HepG2 (cell line): Measurements from ENCODE around the gene NUP93. TPM values are rescaled to one million over a fixed set of nuclear protein-coding genes. Genes with fewer than 3 reads are reported as not detected.
A peak's percentile ranks its signal among the peaks of the same experiment; 100 is the strongest.

ENCODE experiments used
- ATF7 ChIP-seq, 2 experiments: fragments of 450-650 bp in 1 of 2; sonication (generic) in 1 of 2; formaldehyde crosslinking in 1 of 2; IDR thresholded peaks; 2 replicates each; pipeline versions ENCODE4 v1.4.0 to v1.6.1; 2016 to 2020; ENCODE audit warnings: antibody characterized with exemption in 1 of 2, mild to moderate bottlenecking in 1 of 2, missing genetic modification reagents in 1 of 2
- CEBPB ChIP-seq: IDR thresholded peaks from 2 replicates; pipeline ENCODE4 v1.6.1; 2011; ENCODE audit warnings: low read depth, low read length, improper control_type of control experiment, borderline replicate concordance
- CEBPG ChIP-seq: IDR thresholded peaks from 2 replicates; pipeline ENCODE4 v1.6.1; 2016
- CENPT ChIP-seq: sonication (generic); formaldehyde crosslinking; IDR thresholded peaks from 2 replicates; pipeline ENCODE4 v1.8.0; 2022; ENCODE audit warnings: low read depth, mild to moderate bottlenecking, moderate library complexity, missing genetic modification reagents
- DR1 ChIP-seq: sonication (generic); formaldehyde crosslinking; IDR thresholded peaks from 2 replicates; pipeline ENCODE4 v1.8.0; 2021; ENCODE audit warnings: mild to moderate bottlenecking, missing genetic modification reagents, inconsistent platforms
- E2F1 ChIP-seq: sonication (generic); formaldehyde crosslinking; IDR thresholded peaks from 2 replicates; pipeline ENCODE4 v1.5.0; 2020; ENCODE audit warnings: missing genetic modification reagents
- EP300 ChIP-seq, 3 experiments: sonication (generic) in 1 of 3; formaldehyde crosslinking in 1 of 3; IDR thresholded peaks; 2 replicates each; pipeline versions ENCODE4 v1.5.1 to v1.6.1; 2011 to 2020; ENCODE audit warnings: low read depth in 2 of 3, low read length in 2 of 3, borderline replicate concordance in 1 of 3, improper control_type of control experiment in 1 of 3, mild to moderate bottlenecking in 1 of 3, missing genetic modification reagents in 1 of 3, moderate library complexity in 1 of 3
- FOSL2 ChIP-seq: sonication (generic); formaldehyde crosslinking; IDR thresholded peaks from 2 replicates; pipeline ENCODE4 v1.4.0; 2020; ENCODE audit warnings: missing genetic modification reagents
- HINFP ChIP-seq: sonication (generic); formaldehyde crosslinking; IDR thresholded peaks from 2 replicates; pipeline ENCODE4 v1.4.0; 2020; ENCODE audit warnings: low read depth, mild to moderate bottlenecking, missing genetic modification reagents
- KLF16 ChIP-seq, 2 experiments: sonication (generic) in 1 of 2; formaldehyde crosslinking in 1 of 2; IDR thresholded peaks; 2 replicates each; pipeline versions ENCODE4 v1.6.1 to v1.8.0; 2016 to 2023; ENCODE audit warnings: missing genetic modification reagents in 2 of 2, missing compliant biosample characterization in 1 of 2
- NPAS2 ChIP-seq: sonication (generic); formaldehyde crosslinking; IDR thresholded peaks from 2 replicates; pipeline ENCODE4 v1.8.0; 2022; ENCODE audit warnings: mild to moderate bottlenecking, missing genetic modification reagents, borderline replicate concordance
- RFX1 ChIP-seq: fragments of 450-650 bp; IDR thresholded peaks from 2 replicates; pipeline ENCODE4 v1.6.1; 2017
- RFXAP ChIP-seq: sonication (generic); formaldehyde crosslinking; IDR thresholded peaks from 2 replicates; pipeline ENCODE4 v1.4.0; 2020; ENCODE audit warnings: missing genetic modification reagents, borderline replicate concordance
- SIX4 ChIP-seq: sonication (generic); formaldehyde crosslinking; IDR thresholded peaks from 2 replicates; pipeline ENCODE4 v1.4.0; 2020; ENCODE audit warnings: missing genetic modification reagents
- TBX2 ChIP-seq: sonication (generic); formaldehyde crosslinking; IDR thresholded peaks from 2 replicates; pipeline ENCODE4 v1.5.0; 2020; ENCODE audit warnings: missing genetic modification reagents, mild to moderate bottlenecking, borderline replicate concordance
- WIZ ChIP-seq: sonication (generic); formaldehyde crosslinking; IDR thresholded peaks from 2 replicates; pipeline ENCODE4 v1.5.1; 2020; ENCODE audit warnings: mild to moderate bottlenecking, missing genetic modification reagents
- ZNF274 ChIP-seq: sonication (generic); formaldehyde crosslinking; IDR thresholded peaks from 2 replicates; pipeline ENCODE4 v1.5.1; 2020; ENCODE audit warnings: mild to moderate bottlenecking, missing genetic modification reagents
- ZNF362 ChIP-seq: sonication (generic); formaldehyde crosslinking; IDR thresholded peaks from 2 replicates; pipeline ENCODE4 v1.4.0; 2020; ENCODE audit warnings: missing genetic modification reagents, mild to moderate bottlenecking, borderline replicate concordance
- ZNF558 ChIP-seq: sonication (generic); formaldehyde crosslinking; IDR thresholded peaks from 2 replicates; pipeline ENCODE4 v1.9.0; 2022; ENCODE audit warnings: mild to moderate bottlenecking, missing genetic modification reagents, borderline replicate concordance
- ZNF724P ChIP-seq: sonication (generic); formaldehyde crosslinking; IDR thresholded peaks from 2 replicates; pipeline ENCODE4 v1.8.0; 2022; ENCODE audit warnings: missing genetic modification reagents, borderline replicate concordance
- polyA plus RNA-seq, 8 experiments: library from polyadenylated mRNA; depleted of rRNA in 3 of 8; stranded (reverse) in 7 of 8; unstranded in 1 of 8; fragments of >200 nt; fragmentation: Illumina TruSeq in 4 of 8; extraction: Trizol in 4 of 8; gene quantifications; 2 replicates each; pipeline versions ENCODE4 v1.2.1 to v1.2.3, GENCODE V29; 2011 to 2016; ENCODE audit warnings: low read depth in 4 of 8, missing spikeins in 1 of 8, mixed read lengths in 1 of 8; ENCODE audit not compliant: insufficient read depth in 1 of 8
- total RNA-seq, 5 experiments: library from RNA; depleted of rRNA; stranded (reverse); fragments of >200 nt; fragmentation: Illumina TruSeq; extraction: Trizol; gene quantifications; 2 replicates each; pipeline ENCODE4 v1.2.3, GENCODE V29; 2016; ENCODE audit warnings: low read depth in 1 of 5
- TF ChIP-seq, protein P1 (sequence below): sonication (generic); formaldehyde crosslinking; IDR thresholded peaks from 2 replicates; pipeline ENCODE4 v1.4.0; 2020; ENCODE audit warnings: missing genetic modification reagents, borderline replicate concordance
- TF ChIP-seq, protein P2 (sequence below): sonication (generic); formaldehyde crosslinking; IDR thresholded peaks from 2 replicates; pipeline ENCODE4 v1.4.0; 2020; ENCODE audit warnings: missing genetic modification reagents
- TF ChIP-seq, protein P3 (sequence below): IDR thresholded peaks from 2 replicates; pipeline ENCODE4 v1.6.1; 2016; ENCODE audit warnings: low read depth, borderline replicate concordance

Gene NUP93
- total and polyA plus RNA-seq, 2 of the 13 experiments (the other 11 are each of a cell fraction or from before 2014, with no cell fraction given) = 58.5 to 140 TPM

DNA sequence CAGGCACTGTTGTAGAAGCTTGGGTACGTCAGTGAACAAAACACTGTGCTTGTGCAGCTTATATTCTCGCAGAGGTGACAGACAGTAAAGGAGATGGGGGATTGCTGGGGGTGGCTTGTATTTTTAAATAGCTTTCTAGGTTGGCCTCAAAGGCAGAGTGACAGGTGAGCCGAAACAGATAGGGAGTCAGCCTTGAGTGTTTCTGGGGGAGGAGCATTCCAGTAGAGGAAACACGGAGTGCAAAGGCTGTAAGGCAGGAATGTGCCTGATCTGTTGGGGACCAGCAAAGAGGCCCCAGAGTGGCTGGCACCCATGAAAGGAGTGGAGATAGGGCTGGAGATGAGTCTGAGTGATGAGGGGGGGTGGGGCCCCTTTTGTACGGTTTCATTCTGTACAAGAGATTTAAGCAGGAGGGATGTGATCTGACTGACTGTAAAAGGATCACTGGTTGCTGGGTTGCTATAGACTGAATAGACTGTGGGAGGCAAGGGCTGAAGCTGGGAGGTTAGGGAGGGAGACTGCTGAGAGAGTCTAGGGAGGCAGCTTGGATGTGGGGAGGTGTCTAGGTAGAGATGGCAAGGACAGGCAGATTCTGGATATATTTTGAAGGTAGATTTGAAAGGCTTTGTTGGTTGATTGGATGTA, 15.2 kb downstream of the NUP93 start (continued):
- TF ChIP-seq RFX1 (no peak), ZNF274 (CRISPR knock-in tag) (0 out of 2 replicates have a peak, but pooled peaks have one; percentile 32), E2F1 (no peak), RFXAP (0 out of 2 replicates have a peak, but pooled peaks have one; percentile 34), WIZ (CRISPR knock-in tag) (no peak), CEBPG (no peak), EP300 (IDR thresholded peaks at IDR 0.05; ENCODE audit: low read depth in 2 of 2, low read length in 2 of 2) (peak in 1 of 2 experiments; percentile 49; a peak in 1 of 4 replicates), EP300 (CRISPR knock-in tag; IDR thresholded peaks at IDR 0.05; ENCODE audit: borderline replicate concordance) (peak; percentile 53), HINFP (CRISPR knock-in tag) (no peak), KLF16 (CRISPR knock-in tag; IDR thresholded peaks at IDR 0.05) (no peak), SIX4 (CRISPR knock-in tag) (0 out of 2 replicates have a peak, but pooled peaks have one; percentile 34), ZNF362 (CRISPR knock-in tag) (no peak), ZNF558 (CRISPR knock-in tag) (no peak), ZNF724P (0 out of 2 replicates have a peak, but pooled peaks have one; percentile 27), NPAS2 (CRISPR knock-in tag) (no peak), FOSL2 (CRISPR knock-in tag) (no peak), TBX2 (CRISPR knock-in tag) (peak; percentile 43; the same call in 1 of the 2 replicates), CEBPB (no peak), ATF7 (IDR thresholded peaks at IDR 0.05) (no peak), ATF7 (CRISPR knock-in tag; IDR thresholded peaks at IDR 0.05) (no peak), CENPT (CRISPR knock-in tag) (no peak), DR1 (CRISPR knock-in tag) (no peak)
- TF ChIP-seq, protein P1, sequence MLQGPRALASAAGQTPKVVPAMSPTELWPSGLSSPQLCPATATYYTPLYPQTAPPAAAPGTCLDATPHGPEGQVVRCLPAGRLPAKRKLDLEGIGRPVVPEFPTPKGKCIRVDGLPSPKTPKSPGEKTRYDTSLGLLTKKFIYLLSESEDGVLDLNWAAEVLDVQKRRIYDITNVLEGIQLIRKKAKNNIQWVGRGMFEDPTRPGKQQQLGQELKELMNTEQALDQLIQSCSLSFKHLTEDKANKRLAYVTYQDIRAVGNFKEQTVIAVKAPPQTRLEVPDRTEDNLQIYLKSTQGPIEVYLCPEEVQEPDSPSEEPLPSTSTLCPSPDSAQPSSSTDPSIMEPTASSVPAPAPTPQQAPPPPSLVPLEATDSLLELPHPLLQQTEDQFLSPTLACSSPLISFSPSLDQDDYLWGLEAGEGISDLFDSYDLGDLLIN (CRISPR knock-in tag) = no peak
- TF ChIP-seq, protein P2, sequence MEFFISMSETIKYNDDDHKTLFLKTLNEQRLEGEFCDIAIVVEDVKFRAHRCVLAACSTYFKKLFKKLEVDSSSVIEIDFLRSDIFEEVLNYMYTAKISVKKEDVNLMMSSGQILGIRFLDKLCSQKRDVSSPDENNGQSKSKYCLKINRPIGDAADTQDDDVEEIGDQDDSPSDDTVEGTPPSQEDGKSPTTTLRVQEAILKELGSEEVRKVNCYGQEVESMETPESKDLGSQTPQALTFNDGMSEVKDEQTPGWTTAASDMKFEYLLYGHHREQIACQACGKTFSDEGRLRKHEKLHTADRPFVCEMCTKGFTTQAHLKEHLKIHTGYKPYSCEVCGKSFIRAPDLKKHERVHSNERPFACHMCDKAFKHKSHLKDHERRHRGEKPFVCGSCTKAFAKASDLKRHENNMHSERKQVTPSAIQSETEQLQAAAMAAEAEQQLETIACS (CRISPR knock-in tag) = no peak
- TF ChIP-seq, protein P3, sequence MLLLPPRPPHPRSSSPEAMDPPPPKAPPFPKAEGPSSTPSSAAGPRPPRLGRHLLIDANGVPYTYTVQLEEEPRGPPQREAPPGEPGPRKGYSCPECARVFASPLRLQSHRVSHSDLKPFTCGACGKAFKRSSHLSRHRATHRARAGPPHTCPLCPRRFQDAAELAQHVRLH (CRISPR knock-in tag) = no peak
